H1 (cell line): ENCODE measurements around the gene MAPRE3.

Experiments used
- BRCA1 ChIP-seq: IDR thresholded peaks from 2 replicates; pipeline ENCODE4 v1.6.1; 2012; ENCODE audit warnings: low read depth, low read length, improper control_type of control experiment
- CTCF ChIP-seq, 3 experiments: IDR thresholded peaks; 1 replicate in 2 of 3; 2 replicates in 1 of 3; pipeline versions ENCODE4 v1.5.1 to v1.6.1; 2011; ENCODE audit warnings: low read length in 3 of 3, mild to moderate bottlenecking in 3 of 3, inconsistent platforms in 2 of 3, low read depth in 1 of 3, moderate library complexity in 1 of 3; ENCODE audit not compliant: insufficient read depth in 1 of 3; ENCODE audit errors: control extremely low read depth in 1 of 3
- EP300 ChIP-seq, 2 experiments: IDR thresholded peaks; 1 replicate in 1 of 2; 2 replicates in 1 of 2; pipeline ENCODE4 v1.6.1; 2011 to 2012; ENCODE audit warnings: low read depth in 2 of 2, low read length in 2 of 2, mild to moderate bottlenecking in 2 of 2, borderline replicate concordance in 1 of 2, inconsistent platforms in 1 of 2, moderate library complexity in 1 of 2
- GABPA ChIP-seq: IDR thresholded peaks from 2 replicates; pipeline ENCODE4 v1.6.1; 2011; ENCODE audit warnings: mild to moderate bottlenecking, low read length, moderate library complexity, borderline replicate concordance; ENCODE audit not compliant: insufficient read depth
- JUN ChIP-seq: IDR thresholded peaks from 2 replicates; pipeline ENCODE4 v1.6.1; 2011; ENCODE audit warnings: low read depth, mild to moderate bottlenecking, improper control_type of control experiment, low read length
- KDM5A ChIP-seq: fragments of 200-600 bp; IDR thresholded peaks from 2 replicates; pipeline ENCODE4 v1.7.1; 2012; ENCODE audit warnings: mild to moderate bottlenecking, low read length, inconsistent platforms, mixed read lengths
- POLR2A ChIP-seq, 2 experiments: IDR thresholded peaks; 1 replicate in 1 of 2; 2 replicates in 1 of 2; pipeline ENCODE4 v1.6.1; 2011; ENCODE audit warnings: low read depth in 2 of 2, low read length in 2 of 2, mild to moderate bottlenecking in 2 of 2; ENCODE audit errors: control extremely low read depth in 1 of 2
- SRF ChIP-seq: IDR thresholded peaks from 2 replicates; pipeline ENCODE4 v1.6.1; 2011; ENCODE audit warnings: mild to moderate bottlenecking, low read depth, low read length, moderate library complexity

GRCh38 chr2:26957534-26957933 is 12.9 kb upstream of the MAPRE3 start:
- no peak for TF ChIP-seq SRF
- no peak for TF ChIP-seq JUN
- TF ChIP-seq BRCA1: no peak
- TF ChIP-seq GABPA: no peak
- TF ChIP-seq KDM5A: no peak
- no peak for TF ChIP-seq CTCF (IDR thresholded peaks at IDR 0.05; ENCODE audit: control extremely low read depth in 1 of 3, insufficient read depth in 1 of 3, low read depth in 1 of 3, low read length in 3 of 3)
- no peak for TF ChIP-seq EP300 (IDR thresholded peaks at IDR 0.05; ENCODE audit: borderline replicate concordance in 1 of 2, low read depth in 2 of 2, low read length in 2 of 2)
- TF ChIP-seq POLR2A (IDR thresholded peaks at IDR 0.05; ENCODE audit: control extremely low read depth in 1 of 2, low read depth in 2 of 2, low read length in 2 of 2): no peak
